ENCODE results near the gene PPP1R3C. TPM values are rescaled to one million over a fixed set of nuclear protein-coding genes. Genes with fewer than 3 reads are reported as not detected.

Gene PPP1R3C
- total RNA-seq, 1 experiment from 2014 or later, result 2.7 TPM

- DNase-seq (ENCODE audit: low spot score), result no peak
- Histone ChIP-seq H3K4me1 (ENCODE audit: insufficient read depth, low read length, poor library complexity, severe bottlenecking) (peaks cover 13% of the 10 kb centered on the region), H3K4me3 (ENCODE audit: low read depth, low read length, poor library complexity, severe bottlenecking) (no peak overlapping the region), H3K27me3 (replicated peaks; ENCODE audit: insufficient read depth, low read depth, low read length, poor library complexity) (no peaks in the 10 kb centered on the region), H3K9me3 (ENCODE audit: low read depth, low read length, poor library complexity, severe bottlenecking) (no peaks in the 10 kb centered on the region), H3K27ac (ENCODE audit: low read depth, low read length, poor library complexity, severe bottlenecking) (no peak overlapping the region), H3K36me3 (ENCODE audit: insufficient read depth, low read length, poor library complexity, severe bottlenecking) (no peaks in the 10 kb centered on the region)
- ChIA-PET POLR2A (ENCODE audit: low non-redundant PET) (no interaction called here), CTCF (no interaction called here)
- TF ChIP-seq EZH2 (IDR thresholded peaks at IDR 0.05; ENCODE audit: borderline replicate concordance, low read depth, low read length, poor library complexity, severe bottlenecking) (no peak), CTCF (conservative IDR thresholded peaks at IDR 0.05; ENCODE audit: low read depth, low read length) (no peak)
- intact Hi-C loops (cut with micrococcal nuclease; ENCODE audit: unreplicated experiment), result no loop called here
- BruUV-seq (replicated peaks), result no TSS peak
Observed at GRCh38 chr10:91589658-91590035, 43.2 kb downstream of the PPP1R3C start.

- TF ChIP-seq EZH2 (IDR thresholded peaks at IDR 0.05; ENCODE audit: borderline replicate concordance, low read depth, low read length, poor library complexity, severe bottlenecking) (no peak), CTCF (conservative IDR thresholded peaks at IDR 0.05; ENCODE audit: low read depth, low read length) (no peak)
- no TSS peak for BruUV-seq (replicated peaks)
- Histone ChIP-seq H3K36me3 (ENCODE audit: insufficient read depth, low read length, poor library complexity, severe bottlenecking) (no peaks in the 10 kb centered on the region), H3K9me3 (ENCODE audit: low read depth, low read length, poor library complexity, severe bottlenecking) (no peaks in the 10 kb centered on the region), H3K27ac (ENCODE audit: low read depth, low read length, poor library complexity, severe bottlenecking) (no peak overlapping the region), H3K4me3 (ENCODE audit: low read depth, low read length, poor library complexity, severe bottlenecking) (no peak overlapping the region), H3K27me3 (replicated peaks; ENCODE audit: insufficient read depth, low read depth, low read length, poor library complexity) (no peaks in the 10 kb centered on the region), H3K4me1 (ENCODE audit: insufficient read depth, low read length, poor library complexity, severe bottlenecking) (peaks cover 13% of the 10 kb centered on the region)
- POLR2A ChIA-PET (ENCODE audit: low non-redundant PET), result no interaction called here
- CTCF ChIA-PET, result no interaction called here
- intact Hi-C loops (cut with micrococcal nuclease; ENCODE audit: unreplicated experiment), result no loop called here
- no peak for DNase-seq (ENCODE audit: low spot score)
Observed at GRCh38 chr10:91589015-91589657, 43.7 kb downstream of the PPP1R3C start.

GRCh38 chr10:91587710-91588638 lies 44.9 kb downstream of the PPP1R3C start:
- no peak overlapping the region for H3K27ac ChIP-seq (ENCODE audit: low read depth, low read length, poor library complexity, severe bottlenecking)
- TF ChIP-seq EZH2 (IDR thresholded peaks at IDR 0.05; ENCODE audit: borderline replicate concordance, low read depth, low read length, poor library complexity, severe bottlenecking), result no peak
- TF ChIP-seq CTCF (conservative IDR thresholded peaks at IDR 0.05; ENCODE audit: low read depth, low read length), result no peak
- BruUV-seq (replicated peaks), result no TSS peak

More at GRCh38 chr10:91587710-91588638, 44.9 kb downstream of the PPP1R3C start:
- H3K27me3 ChIP-seq (replicated peaks; ENCODE audit: insufficient read depth, low read depth, low read length, poor library complexity), result no peaks in the 10 kb centered on the region
- no peaks in the 10 kb centered on the region for H3K9me3 ChIP-seq (ENCODE audit: low read depth, low read length, poor library complexity, severe bottlenecking)
- peak; percentile 80 for DNase-seq (ENCODE audit: low spot score)
- no peak overlapping the region for H3K4me3 ChIP-seq (ENCODE audit: low read depth, low read length, poor library complexity, severe bottlenecking)
- POLR2A ChIA-PET (ENCODE audit: low non-redundant PET), result interaction anchor here (0.6 to 0.9 kb wide), 2 partner anchors 37 to 47 kb away, joined by 3 to 5 read pairs; no protein-coding TSS in a partner anchor
- intact Hi-C loops (cut with micrococcal nuclease; ENCODE audit: unreplicated experiment), result no loop called here
- CTCF ChIA-PET, result interaction anchor here (0.8 kb wide), 1 partner anchor 48 kb away, joined by 5 read pairs; no protein-coding TSS in a partner anchor
- H3K4me1 ChIP-seq (ENCODE audit: insufficient read depth, low read length, poor library complexity, severe bottlenecking), result peaks cover 13% of the 10 kb centered on the region
- H3K36me3 ChIP-seq (ENCODE audit: insufficient read depth, low read length, poor library complexity, severe bottlenecking), result no peaks in the 10 kb centered on the region

All from A673 (cell line).